ENCODE results near the gene GSTP1. TPM values are rescaled to one million over a fixed set of nuclear protein-coding genes. Genes with fewer than 3 reads are reported as not detected.

Gene GSTP1
- total and polyA plus RNA-seq, 2 of the 8 experiments (the other 6 are each of a cell fraction or from before 2014, with no cell fraction given): 1,454 to 3,329 TPM

GRCh38 chr11:67576735-67577475 is 6.7 kb upstream of the GSTP1 start:
- no peaks in the 10 kb centered on the region for H3K23me2 ChIP-seq (ENCODE audit: low read depth, low read length)
- H4K5ac ChIP-seq (ENCODE audit: insufficient read length, low read depth, low read length): no peak overlapping the region
- H3K27me3 ChIP-seq (replicated peaks in 1 of 4; ENCODE audit: control insufficient read depth in 3 of 4, extremely low read depth in 1 of 4, insufficient read depth in 3 of 4, low read length in 3 of 4): peaks cover 0 to 2% (median 0%) of the 10 kb centered on the region in 4 experiments; a peak in 1 of 7 replicates
- H2BK15ac ChIP-seq (ENCODE audit: low read length): no peak overlapping the region
- H2BK5ac ChIP-seq (ENCODE audit: low read depth, low read length): no peak overlapping the region
- H3K79me1 ChIP-seq (ENCODE audit: low read depth, low read length): no peaks in the 10 kb centered on the region
- POLR2A ChIA-PET (ENCODE audit: partially characterized antibody): interaction anchor here (0.8 to 5.0 kb wide), 4 partner anchors 28 to 55 kb away, joined by 3 to 21 read pairs (median 6); no protein-coding TSS in a partner anchor
- H3K9ac ChIP-seq (replicated peaks in 1 of 4; ENCODE audit: extremely low read depth in 1 of 4, low read depth in 3 of 4, low read length in 3 of 4): no peak overlapping the region
- H3K9me3 ChIP-seq (ENCODE audit: insufficient read depth in 2 of 2, low read depth in 1 of 2, low read length in 1 of 2): no peaks in the 10 kb centered on the region
- peak overlapping the region; percentile 36 for H3K4ac ChIP-seq (replicated peaks; ENCODE audit: insufficient read length, low read depth, low read length)
- H2BK120ac ChIP-seq (replicated peaks; ENCODE audit: low read depth, low read length): no peak overlapping the region
- H3K18ac ChIP-seq (ENCODE audit: extremely low read depth, low read length): no peak overlapping the region
- H2AK5ac ChIP-seq (ENCODE audit: low read depth, low read length): no peak overlapping the region
- no peaks in the 10 kb centered on the region for H3K36me3 ChIP-seq (ENCODE audit: control insufficient read depth in 2 of 4, insufficient read depth in 4 of 4, low read length in 3 of 4)
- no peaks in the 10 kb centered on the region for H3K79me2 ChIP-seq (ENCODE audit: control insufficient read depth in 1 of 2, insufficient read depth in 2 of 2, low read length in 2 of 2)
- peaks cover 0 to 7% (median 3%) of the 10 kb centered on the region in 4 experiments; a peak in 5 of 7 replicates for H3K4me1 ChIP-seq (replicated peaks in 1 of 4; ENCODE audit: control insufficient read depth in 3 of 4, insufficient read depth in 4 of 4, low read length in 3 of 4)
- H4K20me1 ChIP-seq (replicated peaks in 1 of 2; ENCODE audit: control insufficient read depth in 1 of 2, insufficient read depth in 2 of 2, low read length in 2 of 2): no peaks in the 10 kb centered on the region
- no peak overlapping the region for H4K91ac ChIP-seq (replicated peaks; ENCODE audit: insufficient read length, low read length)
- H2AFZ ChIP-seq (ENCODE audit: low read length): no peak overlapping the region
- FAIRE-seq: no peak
- H3K14ac ChIP-seq (ENCODE audit: insufficient read length): no peak overlapping the region
- CTCF ChIA-PET (ENCODE audit: partially characterized antibody): interaction anchor here (0.7 to 10.9 kb wide), 21 partner anchors 11 to 83 kb away, joined by 3 to 97 read pairs (median 4); partner anchors contain the start of genes NUDT8 and TBX10
- H4K8ac ChIP-seq (ENCODE audit: extremely low read depth, insufficient read depth, low read length): no peak overlapping the region; the same call in 1 of the 2 replicates
- H3K23ac ChIP-seq (ENCODE audit: insufficient read length): no peak overlapping the region
- H3K27ac ChIP-seq (ENCODE audit: low read depth, low read length): no peak overlapping the region
- WGBS, 2 experiments (ENCODE audit: extremely low coverage in 1 of 2, insufficient coverage in 1 of 2, insufficient read length in 1 of 2, insufficient replicate concordance in 2 of 2, low coverage in 1 of 2, low lambda C conversion rate in 2 of 2, missing lambda C conversion rate in 1 of 2): 81% methylated on average over 11 of the region's 14 CpGs; no CpG with 5 or more reads in 1 of the 2 experiments
- no peak overlapping the region; the same call in 1 of the 2 replicates for H2BK20ac ChIP-seq (ENCODE audit: low read length)
- no peak overlapping the region for H3K4me3 ChIP-seq (ENCODE audit: extremely low read depth in 1 of 4, insufficient read depth in 2 of 4, low read depth in 3 of 4, low read length in 4 of 4)
- no peak overlapping the region; the same call in 1 of the 2 replicates for H2BK12ac ChIP-seq (ENCODE audit: low read depth, low read length)
- H3K4me2 ChIP-seq (ENCODE audit: insufficient read depth in 1 of 2, low read depth in 2 of 2, low read length in 2 of 2): no peak overlapping the region
- no peak for DNase-seq (ENCODE audit: low read depth in 1 of 2, low spot score in 2 of 2)
- no peak overlapping the region for H3K56ac ChIP-seq (replicated peaks; ENCODE audit: insufficient read length, low read depth, low read length)
- TF ChIP-seq MAX (IDR thresholded peaks at IDR 0.05) (no peak), ZNF274 (IDR thresholded peaks at IDR 0.05; ENCODE audit: borderline replicate concordance, extremely low read depth, low read length) (no peak), NRF1 (IDR thresholded peaks at IDR 0.05; ENCODE audit: low read depth, low read length) (no peak), RFX5 (IDR thresholded peaks at IDR 0.05; ENCODE audit: borderline replicate concordance, low read depth, low read length) (no peak), RAD21 (IDR thresholded peaks at IDR 0.05 in 1 of 2, conservative IDR thresholded peaks at IDR 0.05 in 1 of 2; ENCODE audit: low read depth in 2 of 2, low read length in 2 of 2) (peak; percentile 82 to 88), HDAC2 (IDR thresholded peaks at IDR 0.05; ENCODE audit: borderline replicate concordance in 1 of 2, low read depth in 2 of 2, low read length in 2 of 2) (no peak), MAFK (IDR thresholded peaks at IDR 0.05; ENCODE audit: low read depth, low read length) (no peak), USF2 (IDR thresholded peaks at IDR 0.05; ENCODE audit: low read length) (no peak), SUZ12 (IDR thresholded peaks at IDR 0.05; ENCODE audit: low read length) (no peak), POU5F1 (IDR thresholded peaks at IDR 0.05; ENCODE audit: low read depth, low read length) (no peak)
